HCT116 (cell line): ENCODE results near the gene SRSF11. TPM values are rescaled to one million over a fixed set of nuclear protein-coding genes. Genes with fewer than 3 reads are reported as not detected.
"Not testable (repeated sequence)": the region's sequence is repeated elsewhere in the genome, so short reads cannot be mapped to it uniquely, and the experiment has no call there.

Experiments used
- ATAC-seq: fragments of 200-7000 bp; cut with Tn5 transposase; 2 replicates; pipeline ENCODE4 v1.9.1; 2020; ENCODE audit warnings: mild to moderate bottlenecking, moderate library complexity
- BruUV-seq: library from RNA; stranded (reverse); fragments of 400-500 nt; replicated peaks from 2 replicates; lab custom pipeline; 2021; lab: Mats Ljungman, UMichigan
- CTCF ChIA-PET: fragments of 300-600 bp; sonication (Branson Sonifier 250); formaldehyde crosslinking; loops from one replicate; lab custom pipeline; 2021; ENCODE audit warnings: antibody characterized with exemption; lab: Charles Lee
- POLR2A ChIA-PET: fragments of 300-600, 350-600 bp; sonication (Branson Sonifier 250); formaldehyde crosslinking; loops from one replicate; lab custom pipeline; 2021; ENCODE audit warnings: antibody characterized with exemption; lab: Charles Lee
- RAD21 ChIA-PET, 2 experiments: fragments of 300-600 bp; sonication (Branson Sonifier 250); formaldehyde crosslinking; loops; one replicate each; lab custom pipeline; 2023; ENCODE audit warnings: low total read pairs in 2 of 2; ENCODE audit not compliant: uncharacterized antibody in 2 of 2, unreplicated experiment in 2 of 2, low non-redundant PET in 1 of 2; lab: Charles Lee
- DNase-seq: peaks from one replicate; pipeline ENCODE4 v3.0.0-alpha.2; 2010; ENCODE audit warnings: low read depth, low spot score
- H2AFZ ChIP-seq: fragments of 200-600 bp; shearing (Covaris generic), sonication (generic); 2 replicates; pipeline ENCODE4 v1.6.1; 2017; ENCODE audit warnings: low read depth, mixed run types, mixed read lengths, antibody characterized with exemption, low read length; ENCODE audit not compliant: poor library complexity, severe bottlenecking
- H3K27ac ChIP-seq: 2 replicates; pipeline ENCODE4 v1.5.1; 2012; ENCODE audit warnings: low read depth, low read length
- H3K27me3 ChIP-seq: fragments of 200-600 bp; sonication (generic); 2 replicates; pipeline ENCODE4 v1.6.1; 2016; ENCODE audit warnings: mixed run types, low read length, mixed read lengths; ENCODE audit not compliant: insufficient read depth
- H3K36me3 ChIP-seq, 2 experiments: fragments of 200-500 bp in 1 of 2; fragments of 200-600 bp in 1 of 2; sonication (Bioruptor generic) in 1 of 2; sonication (generic) in 1 of 2; 2 replicates each; pipeline versions ENCODE4 v1.5.1 to v1.6.1; 2014 to 2016; ENCODE audit warnings: low read length in 2 of 2, inconsistent platforms in 1 of 2, mixed read lengths in 1 of 2, mixed run types in 1 of 2; ENCODE audit not compliant: insufficient read depth in 2 of 2, control insufficient read depth in 1 of 2
- H3K4me1 ChIP-seq, 2 experiments: fragments of 200-600 bp in 1 of 2; sonication (generic) in 1 of 2; 2 replicates each; pipeline versions ENCODE4 v1.5.1 to v1.6.1; 2012 to 2017; ENCODE audit warnings: low read length in 2 of 2, inconsistent platforms in 1 of 2, mild to moderate bottlenecking in 1 of 2, mixed read lengths in 1 of 2, mixed run types in 1 of 2, moderate library complexity in 1 of 2; ENCODE audit not compliant: insufficient read depth in 2 of 2, control insufficient read depth in 1 of 2
- H3K4me2 ChIP-seq: fragments of 200-600 bp; sonication (generic); 2 replicates; pipeline ENCODE4 v1.6.1; 2017; ENCODE audit warnings: mixed run types, low read length, mixed read lengths
- H3K4me3 ChIP-seq, 2 experiments: fragments of 200-600 bp in 1 of 2; sonication (generic) in 1 of 2; replicated peaks in 1 of 2; 2 replicates each; pipeline ENCODE4 v1.5.1; 2011 to 2016; ENCODE audit warnings: low read length in 2 of 2, control low read depth in 1 of 2, low read depth in 1 of 2, mild to moderate bottlenecking in 1 of 2, mixed read lengths in 1 of 2, mixed run types in 1 of 2
- H3K79me2 ChIP-seq: fragments of 200-600 bp; sonication (generic); 2 replicates; pipeline ENCODE4 v1.6.1; 2017; ENCODE audit warnings: mild to moderate bottlenecking, mixed run types, low read length, moderate library complexity, mixed read lengths; ENCODE audit not compliant: insufficient read depth
- H3K9ac ChIP-seq: fragments of 200-600 bp; sonication (generic); 2 replicates; pipeline ENCODE4 v1.6.1; 2016; ENCODE audit warnings: low read length, mixed read lengths
- H3K9me2 ChIP-seq: fragments of 200-600 bp; sonication (generic), shearing (Covaris generic); 2 replicates; pipeline ENCODE4 v1.6.1; 2017; ENCODE audit warnings: mixed run types, mild to moderate bottlenecking, moderate library complexity; ENCODE audit not compliant: insufficient read depth
- H3K9me3 ChIP-seq, 2 experiments: fragments of 200-500 bp in 1 of 2; fragments of 200-600 bp in 1 of 2; sonication (Bioruptor generic) in 1 of 2; sonication (generic) in 1 of 2; 2 replicates each; pipeline ENCODE4 v1.6.1; 2014 to 2017; ENCODE audit warnings: low read length in 2 of 2, mixed read lengths in 2 of 2, inconsistent platforms in 1 of 2, low read depth in 1 of 2, mild to moderate bottlenecking in 1 of 2, mixed run types in 1 of 2, moderate library complexity in 1 of 2; ENCODE audit not compliant: control insufficient read depth in 1 of 2, insufficient read depth in 1 of 2
- H4K20me1 ChIP-seq: fragments of 200-600 bp; sonication (generic), shearing (Covaris generic); 2 replicates; pipeline ENCODE4 v1.6.1; 2017; ENCODE audit warnings: mixed run types, mild to moderate bottlenecking, moderate library complexity; ENCODE audit not compliant: insufficient read depth
- CEBPB ChIP-seq: IDR thresholded peaks from 2 replicates; pipeline ENCODE4 v1.6.1; 2012; ENCODE audit warnings: low read depth
- EZH2phosphoT487 ChIP-seq: fragments of 200-600 bp; IDR thresholded peaks from 2 replicates; pipeline ENCODE4 v1.6.1; 2018; ENCODE audit warnings: antibody characterized with exemption, borderline replicate concordance
- POLR2A ChIP-seq: IDR thresholded peaks from 2 replicates; pipeline ENCODE4 v1.7.0; 2011; ENCODE audit warnings: borderline replicate concordance; ENCODE audit not compliant: insufficient read depth, insufficient read length; ENCODE audit errors: extremely low read depth
- ZFX ChIP-seq: fragments of 450-650 bp; IDR thresholded peaks from 2 replicates; pipeline ENCODE4 v1.6.1; 2017
- intact Hi-C: fragments of 100-400 bp; cut with micrococcal nuclease; formaldehyde crosslinking; loops from 2 replicates; pipeline ENCODE4 v1.10.0; 2022
- total RNA-seq: library from RNA; stranded (reverse); gene quantifications from one replicate; pipeline ENCODE4 v1.2.1, GENCODE V29; 2021; ENCODE audit not compliant: unreplicated experiment
- TF ChIP-seq, protein P1 (sequence below): IDR thresholded peaks from 2 replicates; pipeline ENCODE4 v1.6.1; 2012
- TF ChIP-seq, protein P2 (sequence below): IDR thresholded peaks from 2 replicates; pipeline ENCODE4 v1.6.1; 2012
- TF ChIP-seq, protein P3 (sequence below): IDR thresholded peaks from 2 replicates; pipeline ENCODE4 v1.6.1; 2012; ENCODE audit warnings: low read depth

SRSF11 gene
- total RNA-seq, 1 experiment from 2014 or later = 166 TPM

DNA sequence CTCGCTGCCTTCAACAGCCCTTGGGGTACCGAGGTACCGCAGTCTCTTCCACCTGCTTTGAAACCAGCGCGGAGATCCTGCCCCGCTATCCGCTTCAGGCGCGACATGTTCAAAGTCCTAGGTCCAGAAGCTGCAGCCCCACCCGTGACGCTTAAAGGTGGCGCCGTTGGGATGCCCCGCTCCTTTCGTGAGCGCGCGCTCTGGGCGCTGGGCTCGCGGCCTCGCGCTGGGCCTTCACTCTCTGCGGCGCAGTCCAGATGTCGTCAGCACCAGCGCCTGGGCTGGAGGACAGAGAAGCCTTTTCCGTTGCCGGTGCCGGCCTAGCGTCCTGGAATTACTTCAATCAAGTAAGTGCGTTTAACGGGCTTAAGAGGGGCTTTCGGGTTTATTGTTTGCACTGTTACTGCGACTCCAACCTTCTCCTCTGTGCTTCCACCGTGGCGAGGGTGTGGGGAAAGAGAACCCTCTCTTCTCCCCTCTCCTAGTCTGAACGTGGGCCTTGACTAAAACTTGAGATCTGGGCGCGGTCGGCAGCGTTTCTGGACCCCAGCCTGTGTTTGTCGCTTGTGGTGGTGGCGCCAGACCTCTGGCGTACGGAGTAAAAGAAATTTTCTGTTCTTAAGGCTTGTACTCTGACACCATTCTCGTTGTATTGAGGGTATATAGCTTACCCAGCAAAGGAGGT is 15.6 kb upstream of the SRSF11 start, which contains the start of gene LRRC40 (continued):
- TF ChIP-seq, protein P1, sequence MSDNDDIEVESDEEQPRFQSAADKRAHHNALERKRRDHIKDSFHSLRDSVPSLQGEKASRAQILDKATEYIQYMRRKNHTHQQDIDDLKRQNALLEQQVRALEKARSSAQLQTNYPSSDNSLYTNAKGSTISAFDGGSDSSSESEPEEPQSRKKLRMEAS = peak; percentile 89
- peak; percentile 95 for TF ChIP-seq ZFX
- no peak for TF ChIP-seq CEBPB
- TF ChIP-seq, protein P2, sequence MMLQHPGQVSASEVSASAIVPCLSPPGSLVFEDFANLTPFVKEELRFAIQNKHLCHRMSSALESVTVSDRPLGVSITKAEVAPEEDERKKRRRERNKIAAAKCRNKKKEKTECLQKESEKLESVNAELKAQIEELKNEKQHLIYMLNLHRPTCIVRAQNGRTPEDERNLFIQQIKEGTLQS = no peak
- TF ChIP-seq, protein P3, sequence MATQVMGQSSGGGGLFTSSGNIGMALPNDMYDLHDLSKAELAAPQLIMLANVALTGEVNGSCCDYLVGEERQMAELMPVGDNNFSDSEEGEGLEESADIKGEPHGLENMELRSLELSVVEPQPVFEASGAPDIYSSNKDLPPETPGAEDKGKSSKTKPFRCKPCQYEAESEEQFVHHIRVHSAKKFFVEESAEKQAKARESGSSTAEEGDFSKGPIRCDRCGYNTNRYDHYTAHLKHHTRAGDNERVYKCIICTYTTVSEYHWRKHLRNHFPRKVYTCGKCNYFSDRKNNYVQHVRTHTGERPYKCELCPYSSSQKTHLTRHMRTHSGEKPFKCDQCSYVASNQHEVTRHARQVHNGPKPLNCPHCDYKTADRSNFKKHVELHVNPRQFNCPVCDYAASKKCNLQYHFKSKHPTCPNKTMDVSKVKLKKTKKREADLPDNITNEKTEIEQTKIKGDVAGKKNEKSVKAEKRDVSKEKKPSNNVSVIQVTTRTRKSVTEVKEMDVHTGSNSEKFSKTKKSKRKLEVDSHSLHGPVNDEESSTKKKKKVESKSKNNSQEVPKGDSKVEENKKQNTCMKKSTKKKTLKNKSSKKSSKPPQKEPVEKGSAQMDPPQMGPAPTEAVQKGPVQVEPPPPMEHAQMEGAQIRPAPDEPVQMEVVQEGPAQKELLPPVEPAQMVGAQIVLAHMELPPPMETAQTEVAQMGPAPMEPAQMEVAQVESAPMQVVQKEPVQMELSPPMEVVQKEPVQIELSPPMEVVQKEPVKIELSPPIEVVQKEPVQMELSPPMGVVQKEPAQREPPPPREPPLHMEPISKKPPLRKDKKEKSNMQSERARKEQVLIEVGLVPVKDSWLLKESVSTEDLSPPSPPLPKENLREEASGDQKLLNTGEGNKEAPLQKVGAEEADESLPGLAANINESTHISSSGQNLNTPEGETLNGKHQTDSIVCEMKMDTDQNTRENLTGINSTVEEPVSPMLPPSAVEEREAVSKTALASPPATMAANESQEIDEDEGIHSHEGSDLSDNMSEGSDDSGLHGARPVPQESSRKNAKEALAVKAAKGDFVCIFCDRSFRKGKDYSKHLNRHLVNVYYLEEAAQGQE = no peak
- peak; percentile 67 for TF ChIP-seq POLR2A
- no peak for TF ChIP-seq EZH2phosphoT487

DNA sequence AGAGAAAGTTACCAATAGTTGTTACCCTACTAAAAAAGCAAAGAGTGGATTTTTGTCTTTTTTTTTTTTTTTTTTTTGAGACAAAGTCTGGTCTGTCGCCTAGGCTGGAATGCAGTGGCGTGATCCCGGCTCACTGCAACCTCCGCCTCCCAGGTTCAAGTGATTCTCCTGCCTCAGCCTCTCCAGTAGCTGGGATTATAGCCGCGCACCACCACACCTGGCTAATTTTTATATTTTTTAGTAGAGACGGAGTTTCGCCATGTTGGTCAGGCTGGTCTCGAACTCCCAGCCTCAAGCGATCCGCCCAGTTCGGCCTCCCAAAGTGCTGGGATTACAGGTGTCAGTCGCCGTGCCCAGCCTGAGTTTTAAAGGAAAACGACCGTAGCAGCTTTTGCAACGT is 14.3 kb upstream of the SRSF11 start:
- Histone ChIP-seq H3K79me2 (peaks cover 100% of the 10 kb centered on the region), H3K4me3 (peak overlapping the region; percentile 85 to 92), H3K4me1 (peaks cover 9 to 17% of the 10 kb centered on the region in 2 experiments; a peak in 3 of 4 replicates), H3K9ac (peak overlapping the region; percentile 92), H3K4me2 (peak overlapping the region; percentile 78)
- DNase-seq, CTCF ChIA-PET, H2AFZ ChIP-seq, H3K27me3 ChIP-seq, RAD21 ChIA-PET, H3K9me2 ChIP-seq, H3K36me3 ChIP-seq, BruUV-seq, H4K20me1 ChIP-seq, H3K9me3 ChIP-seq, H3K27ac ChIP-seq, ATAC-seq: not testable (repeated sequence)
- POLR2A ChIA-PET = interaction anchor here (0.7 kb wide), 1 partner anchor 685 kb away, joined by 3 read pairs; no protein-coding TSS in a partner anchor
- intact Hi-C loops = loop anchor here (1.0 kb wide), 1 partner anchor 14 kb away; the partner anchor contains the start of gene SRSF11
